Karpas-422 (cell line): ENCODE results near the gene CDPF1. TPM values are rescaled to one million over a fixed set of nuclear protein-coding genes. Genes with fewer than 3 reads are reported as not detected.

Source experiments
- DNase-seq: peaks from one replicate; pipeline ENCODE4 v3.0.0-alpha.2; 2015
- H2AFZ ChIP-seq: fragments of 200-600 bp; sonication (generic); 2 replicates; pipeline ENCODE4 v1.6.1; 2014; ENCODE audit warnings: antibody characterized with exemption, low read length, mixed read lengths
- H3K27ac ChIP-seq: fragments of 200-600 bp; sonication (generic); 2 replicates; pipeline ENCODE4 v1.5.1; 2014; ENCODE audit warnings: mild to moderate bottlenecking, low read length, moderate library complexity
- H3K27me3 ChIP-seq: fragments of 200-600 bp; sonication (generic); 2 replicates; pipeline ENCODE4 v1.6.1; 2014; ENCODE audit warnings: low read length, mixed read lengths
- H3K36me3 ChIP-seq: fragments of 200-600 bp; sonication (generic); 2 replicates; pipeline ENCODE4 v1.6.1; 2014; ENCODE audit warnings: low read length, mixed read lengths; ENCODE audit not compliant: insufficient read depth
- H3K4me1 ChIP-seq: fragments of 200-600 bp; sonication (generic); 2 replicates; pipeline ENCODE4 v1.6.1; 2014; ENCODE audit warnings: mild to moderate bottlenecking, low read length, mixed read lengths
- H3K4me2 ChIP-seq: fragments of 200-600 bp; sonication (generic); 2 replicates; pipeline ENCODE4 v1.6.1; 2014; ENCODE audit warnings: low read length, low read depth, mild to moderate bottlenecking; ENCODE audit not compliant: poor library complexity, severe bottlenecking
- H3K4me3 ChIP-seq: fragments of 200-600 bp; sonication (generic); 2 replicates; pipeline ENCODE4 v1.5.1; 2014; ENCODE audit warnings: mild to moderate bottlenecking, antibody characterized with exemption, low read length, mixed read lengths
- H3K79me2 ChIP-seq: fragments of 200-600 bp; sonication (generic); 2 replicates; pipeline ENCODE4 v1.6.1; 2014; ENCODE audit warnings: mild to moderate bottlenecking, low read length, mixed read lengths
- H3K9ac ChIP-seq: fragments of 200-600 bp; sonication (generic); 2 replicates; pipeline ENCODE4 v1.6.0; 2014; ENCODE audit warnings: low read length
- H3K9me2 ChIP-seq: fragments of 200-600 bp; sonication (generic), shearing (Covaris generic); replicated peaks from 2 replicates; pipeline ENCODE4 v1.6.0; 2014; ENCODE audit warnings: mild to moderate bottlenecking, low read length, moderate library complexity; ENCODE audit not compliant: insufficient read depth
- H3K9me3 ChIP-seq: fragments of 300-700, 200-600 bp; sonication (generic); 2 replicates; pipeline ENCODE4 v1.6.1; 2014; ENCODE audit warnings: low read length, mixed read lengths
- H4K20me1 ChIP-seq: fragments of 200-600 bp; sonication (generic); 2 replicates; pipeline ENCODE4 v1.6.1; 2014; ENCODE audit warnings: mild to moderate bottlenecking, antibody characterized with exemption, low read length, low read depth; ENCODE audit not compliant: insufficient read depth
- total RNA-seq: library from RNA; depleted of rRNA; stranded (reverse); fragments of >200 nt; shearing (Covaris generic); gene quantifications from 2 replicates; pipeline ENCODE4 v1.2.3, GENCODE V29; 2014; ENCODE audit warnings: low replicate concordance

The CDPF1 gene
- total RNA-seq, 1 experiment from 2014 or later = 9.8 TPM

DNA sequence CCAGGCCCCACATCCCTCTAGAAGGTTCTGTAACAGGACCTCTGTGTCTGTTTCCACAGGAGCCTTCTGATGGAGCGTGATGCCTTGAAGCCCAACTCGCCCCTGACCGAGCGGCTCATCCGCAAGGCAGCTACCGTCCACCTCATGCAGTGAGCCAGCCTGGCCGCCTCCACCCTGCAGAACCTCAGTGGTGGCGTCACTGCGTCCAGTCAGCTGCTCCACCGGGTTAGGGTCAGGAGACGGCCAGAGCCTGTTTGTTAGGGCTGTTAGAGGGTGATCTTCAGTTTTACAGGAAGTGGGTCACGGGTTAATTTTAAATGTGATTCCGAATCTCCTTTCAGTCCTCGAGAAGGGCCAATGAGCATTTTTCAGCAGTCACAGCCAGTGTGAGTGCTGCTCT, 42.6 kb upstream of the CDPF1 start:
- Histone ChIP-seq H3K36me3 (peaks cover 9% of the 10 kb centered on the region), H3K4me1 (peaks cover 39% of the 10 kb centered on the region), H3K79me2 (peaks cover 19% of the 10 kb centered on the region), H2AFZ (no peak overlapping the region), H3K27ac (no peak overlapping the region), H3K4me2 (no peak overlapping the region), H3K9me3 (no peaks in the 10 kb centered on the region), H3K9me2 (no peaks in the 10 kb centered on the region), H3K4me3 (no peak overlapping the region), H3K27me3 (no peaks in the 10 kb centered on the region), H4K20me1 (no peaks in the 10 kb centered on the region), H3K9ac (no peak overlapping the region)
- no peak for DNase-seq

DNA sequence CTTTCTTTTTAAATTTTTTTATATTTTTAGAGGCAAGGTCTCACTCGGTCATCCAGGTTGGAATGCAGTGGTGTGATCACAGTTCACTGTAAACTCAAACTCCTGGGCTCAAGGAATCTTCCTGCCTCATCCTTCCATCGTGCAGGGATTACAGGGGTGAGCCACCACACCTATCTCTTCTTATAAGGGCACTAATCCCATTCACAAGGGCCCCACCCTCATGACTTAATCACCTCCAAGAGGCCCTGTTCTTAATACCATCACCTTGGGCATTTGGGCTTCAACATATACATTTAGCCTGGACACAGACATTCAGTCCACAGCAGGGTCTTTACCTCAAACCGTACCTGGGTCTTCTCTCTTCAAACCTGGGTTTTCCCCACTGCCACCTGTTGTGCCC, 42.1 kb upstream of the CDPF1 start:
- Histone ChIP-seq H3K27ac (no peak overlapping the region), H2AFZ (no peak overlapping the region), H3K4me3 (no peak overlapping the region), H3K36me3 (peaks cover 9% of the 10 kb centered on the region), H3K9me2 (no peaks in the 10 kb centered on the region), H3K27me3 (no peaks in the 10 kb centered on the region), H3K9me3 (no peaks in the 10 kb centered on the region), H4K20me1 (no peaks in the 10 kb centered on the region), H3K4me1 (peaks cover 40% of the 10 kb centered on the region), H3K79me2 (peaks cover 19% of the 10 kb centered on the region), H3K9ac (no peak overlapping the region), H3K4me2 (no peak overlapping the region)
- no peak for DNase-seq

DNA sequence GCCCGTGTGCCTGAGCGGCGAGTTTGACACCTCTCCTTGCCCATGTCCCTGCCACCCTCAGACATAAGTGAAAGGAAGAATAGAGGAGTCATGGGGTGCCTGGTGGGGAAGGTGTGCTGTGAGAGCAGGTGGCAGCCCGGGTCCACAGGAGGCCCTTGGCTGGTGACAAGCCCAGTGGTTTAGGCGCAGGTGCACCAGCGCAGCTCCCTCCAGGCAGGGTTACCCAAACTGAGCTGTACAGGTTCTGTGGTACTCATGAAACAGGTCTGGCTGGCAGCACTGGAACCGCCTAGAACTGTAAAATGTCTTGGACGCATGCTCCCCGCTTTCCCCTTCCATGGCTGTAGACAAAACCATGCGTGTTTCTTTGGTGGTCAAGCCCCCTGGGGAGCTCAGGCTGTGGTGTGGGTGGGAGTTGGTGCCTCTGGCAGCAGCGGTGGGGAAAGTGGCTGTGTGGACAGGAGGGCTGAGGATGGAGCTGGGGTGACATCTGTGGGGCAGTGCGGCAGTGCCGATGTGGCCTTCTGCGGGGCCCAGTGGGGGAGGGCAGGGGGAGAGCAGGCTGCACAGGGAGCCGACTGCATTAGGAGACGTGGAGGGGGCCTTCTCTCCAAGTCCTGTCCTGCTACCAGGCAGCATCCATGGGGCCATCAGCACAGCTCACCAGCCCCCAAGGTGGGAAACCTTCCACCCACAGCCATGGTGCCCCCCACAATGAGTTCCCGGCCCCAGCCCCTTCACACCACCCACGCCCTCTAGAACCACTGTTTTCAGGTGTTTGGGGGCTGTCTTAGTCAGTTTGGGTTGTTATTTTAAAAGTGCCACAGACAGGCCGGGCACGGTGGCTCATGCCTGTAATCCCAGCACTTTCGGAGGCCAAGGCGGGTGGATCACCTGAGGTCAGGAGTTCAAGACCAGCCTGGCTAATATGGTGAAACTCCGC, 41.0 kb upstream of the CDPF1 start:
- H3K4me3 ChIP-seq = no peak overlapping the region
- peaks cover 9% of the 10 kb centered on the region for H3K36me3 ChIP-seq
- H2AFZ ChIP-seq = no peak overlapping the region
- no peak overlapping the region for H3K4me2 ChIP-seq
- DNase-seq = no peak
- no peak overlapping the region for H3K27ac ChIP-seq
- H3K4me1 ChIP-seq = peaks cover 43% of the 10 kb centered on the region
- H3K9me3 ChIP-seq = no peaks in the 10 kb centered on the region
- no peaks in the 10 kb centered on the region for H4K20me1 ChIP-seq
- H3K9ac ChIP-seq = no peak overlapping the region
- no peaks in the 10 kb centered on the region for H3K27me3 ChIP-seq
- no peaks in the 10 kb centered on the region for H3K9me2 ChIP-seq
- peaks cover 18% of the 10 kb centered on the region for H3K79me2 ChIP-seq

DNA sequence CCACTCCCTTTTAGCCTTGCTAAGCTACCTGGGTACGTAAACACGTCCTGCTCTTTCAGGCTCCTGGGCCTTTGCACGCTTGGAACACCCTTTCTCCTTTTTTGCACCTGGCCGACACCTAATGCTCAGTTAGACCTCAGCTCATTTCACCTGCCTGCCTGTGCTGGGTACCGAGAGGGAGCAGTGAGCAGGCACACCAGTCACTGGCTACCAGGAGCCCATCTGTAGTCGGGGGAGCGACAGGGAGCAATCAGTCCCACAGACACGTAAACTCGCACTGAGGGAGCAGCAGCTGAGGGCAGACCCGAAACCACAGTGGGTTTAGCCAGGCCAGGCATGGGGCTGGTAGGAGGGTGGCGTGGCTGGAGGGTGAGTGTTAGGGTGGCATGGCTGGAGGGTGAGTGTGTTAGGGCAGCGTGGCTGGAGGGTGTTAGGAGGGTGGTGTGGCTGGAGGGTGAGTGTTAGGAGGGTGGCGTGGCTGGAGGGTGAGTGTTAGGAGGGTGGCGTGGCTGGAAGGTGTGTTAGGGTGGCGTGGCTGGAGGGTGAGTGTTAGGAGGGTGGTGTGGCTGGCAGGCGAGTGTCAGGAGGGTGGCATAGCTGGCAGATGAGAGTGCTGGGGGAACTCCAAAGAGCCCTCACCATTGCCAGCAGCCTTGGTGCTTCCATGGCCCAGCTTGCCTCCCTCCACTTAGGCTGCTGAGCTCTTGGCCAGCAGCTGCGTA, 40.2 kb upstream of the CDPF1 start:
- Histone ChIP-seq H3K4me1 (peaks cover 35% of the 10 kb centered on the region), H3K27ac (no peak overlapping the region)

DNA sequence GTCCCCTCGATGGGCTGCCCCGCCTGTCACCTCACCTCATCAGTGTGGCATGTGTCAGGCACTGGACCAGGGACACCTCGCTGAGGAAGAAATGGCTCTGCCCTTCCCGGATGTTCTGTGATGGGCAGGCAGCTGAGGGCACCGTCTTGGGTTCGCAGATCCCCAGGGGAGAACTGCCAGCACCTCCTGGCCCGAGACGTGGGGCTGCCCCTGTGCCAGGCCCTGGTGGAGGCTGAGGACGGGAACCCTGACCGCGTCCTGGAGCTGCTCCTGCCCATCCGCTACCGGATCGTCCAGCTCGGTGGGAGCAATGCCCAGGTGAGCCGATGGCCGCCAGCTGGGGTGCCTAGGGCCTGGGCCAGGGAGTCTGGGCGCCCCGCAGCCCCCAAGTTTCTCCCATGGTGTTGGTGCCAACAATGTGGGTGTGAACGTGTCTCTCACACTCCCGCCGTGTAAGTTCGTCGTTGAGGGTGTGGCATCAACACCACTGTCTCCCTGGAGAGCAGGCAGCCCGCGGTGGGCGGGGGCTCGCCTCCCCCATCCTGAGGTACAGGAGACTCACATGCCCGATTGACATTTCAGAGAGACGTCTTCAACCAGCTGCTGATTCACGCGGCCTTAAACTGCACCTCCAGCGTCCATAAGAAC, 39.3 kb upstream of the CDPF1 start:
- Histone ChIP-seq H3K9me3 (no peaks in the 10 kb centered on the region), H2AFZ (no peak overlapping the region), H3K27me3 (no peaks in the 10 kb centered on the region), H3K9ac (peak overlapping the region; percentile 91; the same call in 1 of the 2 replicates), H3K36me3 (peaks cover 10% of the 10 kb centered on the region), H3K9me2 (no peaks in the 10 kb centered on the region), H3K79me2 (peaks cover 16% of the 10 kb centered on the region), H3K27ac (no peak overlapping the region), H3K4me1 (peaks cover 29% of the 10 kb centered on the region), H4K20me1 (no peaks in the 10 kb centered on the region), H3K4me2 (no peak overlapping the region), H3K4me3 (no peak overlapping the region)
- no peak for DNase-seq

More for the DNA sequence above, 40.2 kb upstream of the CDPF1 start:
- Histone ChIP-seq H3K4me3 (no peak overlapping the region), H2AFZ (no peak overlapping the region), H4K20me1 (no peaks in the 10 kb centered on the region), H3K9me2 (no peaks in the 10 kb centered on the region), H3K9me3 (no peaks in the 10 kb centered on the region), H3K79me2 (peaks cover 16% of the 10 kb centered on the region), H3K9ac (no peak overlapping the region), H3K4me2 (no peak overlapping the region), H3K36me3 (peaks cover 9% of the 10 kb centered on the region), H3K27me3 (no peaks in the 10 kb centered on the region)
- no peak for DNase-seq

DNA sequence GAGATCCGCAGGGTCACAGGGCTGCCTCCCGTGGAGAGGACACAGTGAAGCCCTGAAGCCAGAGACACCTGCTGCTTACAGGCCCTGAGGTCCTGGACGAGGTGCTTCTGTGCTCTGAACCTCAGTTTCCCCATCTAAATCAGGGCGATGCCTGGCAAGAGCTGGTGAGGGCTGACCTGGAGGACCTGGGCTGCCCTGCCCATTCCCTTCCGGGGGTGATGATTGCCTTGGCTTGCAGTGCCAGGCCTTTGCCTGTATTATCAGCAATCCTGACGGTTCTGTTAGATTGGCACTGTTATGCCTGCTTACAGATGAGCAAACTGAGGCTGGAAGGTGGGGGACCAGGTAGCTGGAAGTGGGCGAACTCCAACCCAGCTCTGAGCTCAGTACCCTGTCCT, 38.8 kb upstream of the CDPF1 start:
- Histone ChIP-seq H3K4me2 (peak overlapping the region; percentile 84), H3K27ac (peak overlapping the region; percentile 68), H2AFZ (no peak overlapping the region), H3K79me2 (peaks cover 16% of the 10 kb centered on the region), H3K9me3 (no peaks in the 10 kb centered on the region), H3K27me3 (no peaks in the 10 kb centered on the region), H3K9me2 (no peaks in the 10 kb centered on the region), H3K4me1 (peaks cover 29% of the 10 kb centered on the region), H3K9ac (peak overlapping the region; percentile 91), H4K20me1 (no peaks in the 10 kb centered on the region), H3K4me3 (peak overlapping the region; percentile 84), H3K36me3 (peaks cover 15% of the 10 kb centered on the region)
- DNase-seq = no peak

DNA sequence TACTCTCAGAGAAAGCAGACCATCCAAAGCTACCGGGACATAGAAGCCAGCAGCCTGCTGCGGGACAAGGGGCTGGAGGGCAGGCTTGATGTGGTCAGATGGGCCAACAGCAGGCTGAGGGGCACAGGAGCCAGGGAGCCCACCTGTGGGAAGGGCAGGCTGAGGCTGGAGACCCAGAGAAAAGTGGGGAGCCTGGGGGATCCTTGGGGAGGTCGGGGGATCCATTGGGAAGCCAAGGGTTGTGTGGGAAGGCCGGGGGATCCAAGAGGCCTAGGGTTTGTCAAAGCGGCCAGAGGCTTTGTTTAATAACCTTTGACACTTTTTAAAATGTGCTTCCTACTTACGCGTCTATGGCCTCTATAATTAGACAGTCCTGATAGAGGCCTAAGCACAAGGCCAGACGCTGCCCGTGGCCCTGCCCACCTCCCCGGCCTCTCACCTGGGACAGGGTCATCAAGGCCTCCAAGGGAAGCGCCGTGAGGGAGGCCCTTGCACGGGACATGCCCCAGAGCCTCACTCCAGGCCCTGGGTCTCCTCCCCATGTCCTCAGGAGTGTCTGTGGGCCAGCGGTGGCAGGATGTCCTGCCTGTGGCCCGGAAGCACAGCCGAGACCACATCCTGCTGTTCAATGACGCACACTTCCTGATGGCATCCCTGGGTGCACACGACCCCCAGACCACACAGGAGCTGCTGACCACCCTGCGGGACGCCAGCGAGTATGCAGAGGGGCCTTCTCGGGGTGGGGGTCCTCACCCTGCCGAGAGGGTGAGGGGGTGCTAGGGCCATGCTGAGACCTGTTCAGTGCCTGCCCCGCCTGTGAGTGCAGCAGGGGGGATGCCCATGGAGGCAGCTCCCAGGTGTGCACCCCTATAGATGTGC, 38.0 kb upstream of the CDPF1 start:
- no peaks in the 10 kb centered on the region for H3K27me3 ChIP-seq

More for the DNA sequence above, 38.0 kb upstream of the CDPF1 start:
- peak overlapping the region; percentile 91 for H3K9ac ChIP-seq
- peaks cover 16% of the 10 kb centered on the region for H3K36me3 ChIP-seq
- H3K27ac ChIP-seq = peak overlapping the region; percentile 68
- peak overlapping the region; percentile 84 for H3K4me2 ChIP-seq
- peak; percentile 74 for DNase-seq
- H3K79me2 ChIP-seq = peaks cover 16% of the 10 kb centered on the region
- H4K20me1 ChIP-seq = no peaks in the 10 kb centered on the region
- H3K9me2 ChIP-seq = no peaks in the 10 kb centered on the region
- H3K4me3 ChIP-seq = peak overlapping the region; percentile 84
- peaks cover 24% of the 10 kb centered on the region for H3K4me1 ChIP-seq
- no peak overlapping the region for H2AFZ ChIP-seq
- H3K9me3 ChIP-seq = no peaks in the 10 kb centered on the region
